Activated naive CD4-positive, alpha-beta T cell treated with Interleukin-2 at 50 U/mL for 16 hours (primary cell): ENCODE measurements around the gene UBE2D3.
"Not testable (repeated sequence)": the region's sequence is repeated elsewhere in the genome, so short reads cannot be mapped to it uniquely, and the experiment has no call there.

Experiments
- DNase-seq: peaks from one replicate; pipeline ENCODE4 v3.0.0-alpha.2; 2020

The UBE2D3 gene

GRCh38 chr4:102826890-102827673 lies at the start of gene UBE2D3:
Gene UBE2D3, minus strand, starts transcription at chr4:102827551. Its CDS starts 1,043 bp downstream, at chr4:102826508.
- peak; percentile 96 for DNase-seq

DNA sequence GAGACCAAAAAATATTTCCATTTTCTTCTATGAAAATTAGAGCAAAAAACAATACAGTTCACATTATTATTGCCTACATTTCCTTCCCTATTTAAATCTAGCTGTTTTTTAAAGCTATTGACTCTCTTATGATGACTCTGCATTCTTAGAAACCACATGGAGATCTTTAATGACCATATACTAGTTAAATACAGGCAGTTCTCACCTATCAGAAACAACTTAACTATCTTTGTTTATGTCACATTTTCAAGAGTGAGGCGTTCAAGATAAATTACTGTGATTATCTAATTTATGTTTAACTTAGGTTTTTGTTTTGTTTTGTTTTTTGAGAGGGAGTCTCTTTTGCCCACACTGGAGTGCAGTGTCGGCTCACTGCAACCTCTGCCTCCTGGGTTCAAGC lies 44.4 kb upstream of the UBE2D3 start:
- no peak for DNase-seq

- DNase-seq: peak; percentile 67
These were observed 42.3 kb upstream of the UBE2D3 start for GRCh38 chr4:102869569-102870197.

GRCh38 chr4:102868781-102869568 lies 41.6 kb upstream of the UBE2D3 start, which contains the start of gene CISD2:
Gene CISD2, plus strand, starts transcription at chr4:102868992. Its CDS starts 93 bp downstream, at chr4:102869085.
- peak; percentile 91 for DNase-seq

DNA sequence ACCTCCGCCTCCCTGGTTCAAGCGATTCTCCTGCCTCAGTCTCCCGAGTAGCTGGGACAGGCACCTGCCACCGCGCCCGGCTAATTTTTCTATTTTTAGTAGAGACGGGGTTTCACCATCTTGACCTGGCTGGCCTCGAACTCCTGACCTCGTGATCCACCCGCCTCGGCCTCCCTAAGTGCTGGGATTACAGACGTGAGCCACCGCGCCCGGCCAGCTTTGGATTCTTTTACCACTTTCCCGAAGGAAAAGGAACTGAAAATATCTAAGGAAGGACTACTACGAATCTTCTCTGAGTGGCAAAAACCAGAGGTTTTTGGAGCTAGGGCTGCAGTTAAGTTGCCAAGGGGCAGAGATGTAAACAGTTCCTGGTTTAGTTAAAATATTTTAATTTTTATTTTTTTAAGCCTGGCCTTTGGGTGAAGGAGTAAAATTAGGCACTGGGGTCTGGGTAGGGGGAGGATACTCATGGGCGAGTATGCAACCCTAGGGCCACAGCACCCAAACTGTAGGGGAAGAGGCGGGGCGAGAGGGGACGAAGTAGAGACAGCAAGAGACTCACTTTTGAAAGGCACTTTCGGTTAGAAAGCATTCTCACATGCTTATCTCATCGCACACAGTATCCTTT lies 40.9 kb upstream of the UBE2D3 start:
- DNase-seq: peak; percentile 18

GRCh38 chr4:102867278-102868152 lies 40.2 kb upstream of the UBE2D3 start:
- no peak for DNase-seq

GRCh38 chr4:102865327-102865726 lies 38.0 kb upstream of the UBE2D3 start:
- DNase-seq: not testable (repeated sequence)

GRCh38 chr4:102862747-102863146 lies 35.4 kb upstream of the UBE2D3 start:
- DNase-seq: no peak

- DNase-seq: no peak
These were observed 34.7 kb upstream of the UBE2D3 start for GRCh38 chr4:102862016-102862415.

DNA sequence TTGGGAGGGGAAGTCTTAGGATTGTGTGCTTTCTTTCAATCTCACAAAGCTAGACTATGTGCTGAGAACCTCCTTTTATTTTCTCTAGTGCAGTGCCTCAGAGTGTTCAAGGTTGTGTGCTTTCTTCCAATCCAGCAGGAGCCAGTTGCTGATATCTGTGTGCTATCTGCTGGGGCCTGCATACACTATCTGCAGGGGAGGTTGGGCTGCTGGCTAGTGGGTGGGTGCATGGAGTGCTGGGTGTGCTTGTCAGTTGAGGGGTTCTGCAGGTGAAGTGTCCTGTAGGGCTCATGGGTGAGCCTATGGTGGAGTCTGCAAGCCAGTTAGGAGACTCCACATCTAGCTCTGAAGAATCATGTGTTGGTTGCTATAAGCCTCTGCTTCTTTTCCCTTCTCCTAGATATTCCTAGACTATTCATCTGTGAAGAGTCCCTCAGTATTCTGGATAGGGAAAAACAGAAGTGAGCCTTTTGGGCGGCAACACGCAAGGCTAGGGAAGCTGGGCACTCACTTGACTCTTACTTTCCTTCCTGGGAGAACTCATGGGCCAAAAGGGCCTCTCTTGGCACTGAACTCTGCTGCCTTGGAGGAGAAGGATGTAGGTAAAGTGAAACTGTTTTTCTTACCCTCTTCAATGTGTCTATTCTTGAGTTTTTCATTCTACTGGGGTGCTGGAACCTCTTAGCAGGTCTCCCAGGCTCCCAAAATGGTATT lies 33.4 kb upstream of the UBE2D3 start:
- no peak for DNase-seq

DNA sequence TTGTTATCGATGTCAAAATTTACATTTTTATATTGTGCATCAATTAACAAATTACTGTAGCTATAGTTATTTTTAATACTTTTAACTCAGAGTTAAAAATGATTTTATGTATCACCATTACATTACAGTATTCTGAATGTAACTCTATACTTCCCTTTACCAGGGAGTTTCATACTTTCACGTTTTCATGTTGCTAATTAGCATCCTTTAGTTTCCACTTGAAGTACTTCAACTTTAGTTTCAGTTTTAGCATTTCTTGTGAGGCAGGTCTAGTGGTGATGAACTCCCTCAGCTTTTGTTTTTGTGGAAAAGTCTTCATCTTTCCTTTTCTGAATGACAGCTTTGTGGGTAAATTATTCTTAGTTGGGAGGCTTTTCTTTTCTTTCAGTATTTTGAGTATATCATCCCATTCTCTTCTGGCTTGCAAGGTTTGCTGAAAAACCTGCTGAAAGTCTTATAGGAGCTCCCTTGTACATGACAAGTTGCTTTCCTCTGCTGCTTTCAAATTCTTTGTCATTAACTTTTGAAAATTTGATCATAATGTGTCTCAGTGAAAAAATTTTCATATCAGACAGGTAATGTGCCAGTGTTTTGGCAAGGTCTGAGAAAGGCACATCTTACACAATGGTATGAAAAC lies 31.6 kb upstream of the UBE2D3 start:
- no peak for DNase-seq

DNA sequence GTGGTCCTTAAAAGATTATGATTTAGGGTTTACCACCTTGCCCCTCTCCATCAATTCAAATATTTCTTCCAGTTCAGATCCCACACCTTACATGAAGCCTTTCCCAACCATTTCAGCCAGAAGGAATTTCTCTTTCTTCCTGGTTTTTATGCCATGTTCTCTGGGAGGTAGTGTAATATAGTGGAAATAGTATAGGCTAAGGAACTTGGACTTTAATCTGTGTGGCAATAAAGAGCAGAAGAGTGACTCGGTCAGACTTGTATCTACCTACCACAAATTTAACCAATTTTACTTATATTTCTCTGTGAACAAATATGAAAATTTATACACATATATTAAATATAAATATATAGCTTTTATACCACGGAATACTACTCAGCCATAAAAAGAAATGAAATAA lies 23.0 kb upstream of the UBE2D3 start:
- DNase-seq: no peak

DNA sequence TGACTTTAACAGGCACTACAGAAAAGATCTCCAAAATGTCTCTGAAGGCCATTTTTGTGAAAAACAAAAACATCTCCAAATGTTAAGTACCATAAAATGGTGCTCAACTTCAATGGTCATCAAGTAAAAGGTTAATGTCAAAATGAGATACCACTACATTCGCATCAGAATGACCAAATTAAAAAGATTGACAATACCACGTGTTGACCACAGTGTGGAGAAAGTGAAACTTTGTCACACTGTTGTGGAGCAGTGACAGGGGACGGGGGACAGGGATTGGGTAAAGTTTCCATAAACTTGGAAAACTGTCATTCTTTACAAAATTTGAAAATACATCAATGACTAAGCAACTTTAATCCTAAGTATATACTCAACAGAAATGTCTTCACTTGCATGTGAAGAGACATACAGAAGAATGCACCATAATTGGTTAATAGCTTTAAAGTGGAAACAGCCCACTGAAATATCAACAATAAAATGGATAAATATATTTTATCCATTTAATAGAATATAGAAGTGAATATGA lies 22.3 kb upstream of the UBE2D3 start:
- DNase-seq: no peak

DNA sequence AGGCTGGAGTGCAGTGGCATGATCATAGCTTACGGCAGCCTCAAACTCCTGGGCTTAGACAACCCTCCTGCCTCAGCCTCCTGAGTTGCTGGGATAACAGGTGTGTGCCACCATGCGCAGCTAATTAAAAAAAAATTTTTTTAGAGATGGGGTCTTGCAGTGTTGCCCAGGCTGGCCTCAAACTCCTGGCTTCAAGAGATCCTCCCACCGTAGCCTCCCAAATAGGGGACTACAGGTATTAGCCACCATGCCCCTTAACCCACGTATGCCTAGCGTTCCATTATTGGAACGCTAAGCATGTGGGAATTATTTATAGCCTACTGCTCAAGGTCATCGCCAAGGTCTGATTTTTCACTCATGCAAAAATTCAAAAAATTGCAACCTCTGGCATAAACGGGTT lies 20.3 kb upstream of the UBE2D3 start:
- DNase-seq: no peak

GRCh38 chr4:102843938-102844337 lies 16.6 kb upstream of the UBE2D3 start:
- DNase-seq: no peak

DNA sequence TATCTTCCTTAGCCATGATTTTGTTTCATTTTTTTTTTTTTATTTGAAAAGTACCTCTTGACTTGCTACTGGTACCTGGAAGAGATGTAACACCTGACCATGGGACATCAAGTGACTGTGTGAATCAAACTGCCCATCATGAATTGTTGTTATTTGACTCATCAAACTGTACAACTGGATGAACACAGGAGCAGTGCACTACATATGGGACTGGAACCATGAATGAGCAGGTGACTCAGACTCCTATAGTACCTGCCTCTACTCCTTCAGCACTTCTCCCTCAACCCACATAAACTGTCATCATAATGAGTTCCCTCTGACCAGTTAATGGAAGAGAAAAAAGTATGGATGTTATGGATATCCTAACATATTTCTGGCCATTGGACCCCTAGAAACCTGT lies 15.9 kb upstream of the UBE2D3 start:
- no peak for DNase-seq

GRCh38 chr4:102842367-102842766 lies 15.0 kb upstream of the UBE2D3 start:
- DNase-seq: no peak

DNA sequence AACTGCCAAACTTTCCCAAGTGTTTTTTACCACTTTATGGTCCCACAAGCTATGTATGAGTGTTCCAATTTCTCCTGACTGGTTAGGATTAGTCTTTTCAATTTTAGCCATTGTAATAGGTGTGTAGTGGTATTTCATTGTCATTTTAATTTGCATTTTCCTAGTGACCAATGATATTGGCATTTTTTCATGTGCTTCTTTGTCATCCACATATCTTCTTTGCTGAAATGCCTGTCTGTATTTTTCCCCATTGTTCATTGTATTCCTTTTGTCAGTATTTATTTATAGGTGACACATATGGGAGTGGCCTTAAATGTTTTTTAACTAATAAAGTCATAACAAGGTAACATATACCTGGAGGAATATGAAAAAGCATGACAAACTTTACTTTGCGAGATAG lies 9.2 kb upstream of the UBE2D3 start:
- no peak for DNase-seq

- DNase-seq: no peak
These were observed 5.3 kb upstream of the UBE2D3 start for GRCh38 chr4:102832667-102833066.

DNA sequence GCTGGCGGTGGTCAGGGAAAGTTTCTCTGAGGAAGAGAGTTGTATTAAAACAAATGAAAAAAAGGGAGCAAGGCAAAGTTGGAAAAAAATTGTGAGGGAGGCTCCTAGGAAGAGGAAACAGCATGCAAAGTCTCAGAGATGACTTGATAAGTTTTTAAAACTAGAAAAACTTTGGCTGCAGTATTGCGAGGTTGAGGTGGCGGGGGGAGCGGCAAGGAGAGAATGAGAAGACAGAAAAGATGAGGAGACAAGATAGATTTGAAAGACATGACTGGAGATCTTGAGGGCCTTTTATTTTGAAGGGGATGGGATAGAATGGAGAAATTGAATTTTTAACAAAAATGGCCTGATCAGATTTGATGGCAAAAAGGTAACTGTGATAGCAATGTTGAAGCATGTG lies 4.8 kb upstream of the UBE2D3 start:
- no peak for DNase-seq

DNA sequence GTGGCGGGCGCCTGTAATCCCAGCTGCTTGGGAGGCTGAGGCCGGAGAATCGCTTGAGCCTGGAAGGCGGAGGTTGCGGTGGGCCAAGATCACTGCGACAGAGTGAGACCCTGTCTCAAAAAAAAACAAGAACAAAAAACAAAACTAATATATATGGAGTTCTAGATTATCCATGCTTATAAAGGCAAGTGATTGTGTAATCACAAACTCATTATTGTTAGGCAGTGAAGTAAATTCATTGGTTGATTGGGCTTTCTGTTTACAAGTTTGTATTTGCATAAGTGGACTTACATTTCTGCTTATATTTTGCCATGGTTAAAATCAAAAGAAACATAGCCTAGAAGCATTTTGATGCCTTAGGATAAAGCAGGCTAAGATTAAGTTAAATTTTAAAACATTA lies 2.5 kb upstream of the UBE2D3 start:
- no peak for DNase-seq
